Left lung (tissue), 14 donors: ENCODE measurements around the gene ALDH8A1. TPM values are rescaled to one million over a fixed set of nuclear protein-coding genes. Genes with fewer than 3 reads are reported as not detected.

Source experiments
- ATAC-seq: fragments of 200-7000 bp; cut with Tn5 transposase; one replicate; pipeline ENCODE4 v1.9.1; 2020; ENCODE audit warnings: moderate library complexity
- DNase-seq, 4 donors: peaks; one replicate each; pipeline ENCODE4 v3.0.0-alpha.2; 2013 to 2020
- H3K27ac ChIP-seq, 2 donors: fragments of 200-600 bp; sonication (generic) in 1 of 2; one replicate each; pipeline versions ENCODE4 v1.5.0 to v1.8.0; 2020 to 2021
- H3K27me3 ChIP-seq, 2 donors: fragments of 200-600 bp; sonication (generic) in 1 of 2; one replicate each; pipeline versions ENCODE4 v1.5.0 to v1.8.0; 2020 to 2021
- H3K36me3 ChIP-seq, 2 donors: fragments of 200-600 bp; sonication (generic) in 1 of 2; one replicate each; pipeline versions ENCODE4 v1.5.0 to v1.8.0; 2020 to 2021
- H3K4me1 ChIP-seq, 2 donors: fragments of 200-600 bp; one replicate each; pipeline ENCODE4 v1.8.0; 2021
- H3K4me3 ChIP-seq, 2 donors: fragments of 200-600 bp; sonication (generic) in 1 of 2; one replicate each; pipeline versions ENCODE4 v1.5.0 to v1.8.0; 2020 to 2021; ENCODE audit warnings: mild to moderate bottlenecking in 1 of 2
- H3K9me3 ChIP-seq, 2 donors: fragments of 200-600 bp; sonication (generic) in 1 of 2; one replicate each; pipeline versions ENCODE4 v1.5.0 to v1.8.0; 2020 to 2021
- CTCF ChIP-seq, 2 donors: fragments of 200-600 bp; sonication (generic) in 1 of 2; IDR thresholded peaks; one replicate each; pipeline versions ENCODE4 v1.5.0 to v1.8.0; 2021; ENCODE audit warnings: antibody characterized with exemption in 2 of 2
- intact Hi-C, 2 donors: fragments of 100-400 bp; cut with DNase I; formaldehyde crosslinking; loops; one replicate each; pipeline versions ENCODE4 v1.11.2 to v1.14.2; 2022
- long read RNA-seq, 12 donors: library from polyadenylated mRNA in 2 of 12; unstranded in 2 of 12; transcript quantifications; one replicate each; pipeline ENCODE4 v2.0.0 and lab custom pipeline, GENCODE V29; 2019 to 2026
- polyA plus RNA-seq, 6 donors: library from polyadenylated mRNA; unstranded; fragments of 120-200 nt; gene quantifications; one replicate each; pipeline ENCODE4 v1.2.1, GENCODE V29; 2013; ENCODE audit not compliant: insufficient read length in 6 of 6
- total RNA-seq, 2 donors: library from RNA; stranded (reverse); fragmentation: NEBNext Ultra II Directional; extraction: Animal tissue kit (Norgen Biotek cat#: 25700); gene quantifications; one replicate each; pipeline ENCODE4 v1.2.1, GENCODE V29; 2021
- donor health status: DM: no; HTN: yes; CAD: no.
- donor health status: DM: no; HTN: no; CAD: no.

ALDH8A1 gene
- total RNA-seq (under 1 TPM; 0.99 TPM), polyA plus RNA-seq (1 to 10 TPM in 4 of 6 donors, under 1 TPM in 2; 0.80 to 2.4 (median 1.1) TPM)
- long read RNA-seq, donor 1 = 0 reads
- long read RNA-seq, donor 2 = 0 reads
- long read RNA-seq, donor 3 = 0 reads
- long read RNA-seq, donor 4 = 0 reads
- long read RNA-seq, donor 5 = 0 reads
- long read RNA-seq, donor 6 = 0 reads
- long read RNA-seq, donor 7 = 0 reads
- long read RNA-seq, donor 8 = 0 reads
- long read RNA-seq, donor 9 = 0 reads
- long read RNA-seq, donor 10 = 0 reads
- long read RNA-seq, donor 11 = 0 reads
- long read RNA-seq, donor 12 = 0 reads

- no peaks in the 10 kb centered on the region for H3K4me1 ChIP-seq
- intact Hi-C loops = no loop called here
- DNase-seq (no peak), ATAC-seq (no peak)
- no peak within 1 kb of the TSS for H3K4me3 ChIP-seq
- H3K36me3 ChIP-seq = no peaks in the 10 kb centered on the region
- no peaks in the 10 kb centered on the region for H3K27me3 ChIP-seq
- H3K9me3 ChIP-seq = no peaks in the 10 kb centered on the region
- H3K27ac ChIP-seq = no peak within 1 kb of the TSS
- no peak for TF ChIP-seq CTCF (IDR thresholded peaks at IDR 0.05)
Observed at GRCh38 chr6:134949927-134950326, at the start of gene ALDH8A1. Gene ALDH8A1 (minus strand): TSS chr6:134950101. CDS start chr6:134950053, 48 bp downstream.

GRCh38 chr6:134999107-134999506 is 49.2 kb upstream of the ALDH8A1 start:
- TF ChIP-seq CTCF (IDR thresholded peaks at IDR 0.05) = no peak
- ATAC-seq = no peak
- H3K4me1 ChIP-seq = no peaks in the 10 kb centered on the region
- H3K4me3 ChIP-seq = no peak overlapping the region
- H3K27ac ChIP-seq = no peak overlapping the region
- no peaks in the 10 kb centered on the region for H3K27me3 ChIP-seq
- H3K36me3 ChIP-seq = peaks cover 0 to 28% of the 10 kb centered on the region in 2 donors
- no peaks in the 10 kb centered on the region for H3K9me3 ChIP-seq
- intact Hi-C loops = no loop called here
- no peak for DNase-seq

GRCh38 chr6:134997133-134997995 is 47.5 kb upstream of the ALDH8A1 start:
- DNase-seq (no peak), ATAC-seq (no peak)
- H3K27me3 ChIP-seq = no peaks in the 10 kb centered on the region
- intact Hi-C loops = no loop called here
- no peaks in the 10 kb centered on the region for H3K4me1 ChIP-seq
- H3K9me3 ChIP-seq = no peaks in the 10 kb centered on the region
- H3K36me3 ChIP-seq = peaks cover 0 to 41% of the 10 kb centered on the region in 2 donors
- no peak overlapping the region for H3K27ac ChIP-seq
- no peak for TF ChIP-seq CTCF (IDR thresholded peaks at IDR 0.05)
- H3K4me3 ChIP-seq = no peak overlapping the region

GRCh38 chr6:134995536-134995935 is 45.6 kb upstream of the ALDH8A1 start:
- Histone ChIP-seq H3K4me3 (no peak overlapping the region), H3K27ac (no peak overlapping the region), H3K4me1 (no peaks in the 10 kb centered on the region), H3K9me3 (no peaks in the 10 kb centered on the region), H3K36me3 (peaks cover 0 to 53% of the 10 kb centered on the region in 2 donors), H3K27me3 (no peaks in the 10 kb centered on the region)
- ATAC-seq = no peak
- intact Hi-C loops = no loop called here
- no peak for DNase-seq
- no peak for TF ChIP-seq CTCF (IDR thresholded peaks at IDR 0.05)

- intact Hi-C loops = no loop called here
- Histone ChIP-seq H3K27me3 (no peaks in the 10 kb centered on the region), H3K4me3 (no peak overlapping the region), H3K4me1 (no peaks in the 10 kb centered on the region), H3K27ac (no peak overlapping the region), H3K9me3 (no peaks in the 10 kb centered on the region), H3K36me3 (peaks cover 0 to 58% of the 10 kb centered on the region in 2 donors)
- DNase-seq (no peak), ATAC-seq (no peak)
- TF ChIP-seq CTCF (IDR thresholded peaks at IDR 0.05) = no peak
Observed at GRCh38 chr6:134994431-134994830, 44.5 kb upstream of the ALDH8A1 start.
